H1 (cell line): ENCODE results near the gene PRR33.

Experiments
- ATF2 ChIP-seq: IDR thresholded peaks from 2 replicates; pipeline ENCODE4 v1.6.1; 2012; ENCODE audit warnings: low read length, inconsistent platforms
- CTCF ChIP-seq, 3 experiments: IDR thresholded peaks; 1 replicate in 2 of 3; 2 replicates in 1 of 3; pipeline versions ENCODE4 v1.5.1 to v1.6.1; 2011; ENCODE audit warnings: low read length in 3 of 3, mild to moderate bottlenecking in 3 of 3, inconsistent platforms in 2 of 3, low read depth in 1 of 3, moderate library complexity in 1 of 3; ENCODE audit not compliant: insufficient read depth in 1 of 3; ENCODE audit errors: control extremely low read depth in 1 of 3
- POLR2A ChIP-seq, 2 experiments: IDR thresholded peaks; 1 replicate in 1 of 2; 2 replicates in 1 of 2; pipeline ENCODE4 v1.6.1; 2011; ENCODE audit warnings: low read depth in 2 of 2, low read length in 2 of 2, mild to moderate bottlenecking in 2 of 2; ENCODE audit errors: control extremely low read depth in 1 of 2
- RNF2 ChIP-seq: fragments of 200-900, 300-1000 bp; sonication (generic); IDR thresholded peaks from 2 replicates; pipeline ENCODE4 v1.7.1; 2016; ENCODE audit warnings: borderline replicate concordance, low read depth, mild to moderate bottlenecking, antibody characterized with exemption, low read length; ENCODE audit not compliant: poor library complexity, severe bottlenecking; ENCODE audit errors: missing control alignments

GRCh38 chr11:1893581-1894359, 2.1 kb upstream of the PRR33 start:
- no peak for TF ChIP-seq RNF2
- TF ChIP-seq POLR2A (IDR thresholded peaks at IDR 0.05; ENCODE audit: control extremely low read depth in 1 of 2, low read depth in 2 of 2, low read length in 2 of 2): no peak
- TF ChIP-seq CTCF (IDR thresholded peaks at IDR 0.05; ENCODE audit: control extremely low read depth in 1 of 3, insufficient read depth in 1 of 3, low read depth in 1 of 3, low read length in 3 of 3): no peak
- TF ChIP-seq ATF2: no peak
